ENCODE data around the gene CNOT2.

Gene CNOT2

GRCh38 chr12:70307868-70308267 is 64.6 kb downstream of the CNOT2 start:
- DNase-seq, result no peak

- no peak for DNase-seq
Observed at GRCh38 chr12:70309348-70309747, 66.1 kb downstream of the CNOT2 start.

- no peak for DNase-seq
Observed at GRCh38 chr12:70314145-70314544, 70.9 kb downstream of the CNOT2 start.

- DNase-seq, result no peak
Observed at GRCh38 chr12:70317781-70318180, 74.5 kb downstream of the CNOT2 start.

- no peak for DNase-seq
Observed at GRCh38 chr12:70319605-70320004, 76.4 kb downstream of the CNOT2 start.

GRCh38 chr12:70321191-70321590 is 78.0 kb downstream of the CNOT2 start:
- DNase-seq, result no peak

- no peak for DNase-seq
Observed at GRCh38 chr12:70327541-70327940, 84.3 kb downstream of the CNOT2 start.

- no peak for DNase-seq
Observed at GRCh38 chr12:70329728-70330127, 86.5 kb downstream of the CNOT2 start.

- DNase-seq, result no peak
Observed at GRCh38 chr12:70330158-70330557, 86.9 kb downstream of the CNOT2 start.

GRCh38 chr12:70332236-70332635 is 89.0 kb downstream of the CNOT2 start:
- no peak for DNase-seq

- DNase-seq, result no peak
Observed at GRCh38 chr12:70334742-70335141, 91.5 kb downstream of the CNOT2 start.

GRCh38 chr12:70338531-70338930 is 95.3 kb downstream of the CNOT2 start:
- DNase-seq, result no peak

- no peak for DNase-seq
Observed at GRCh38 chr12:70351076-70351475, 107.8 kb downstream of the CNOT2 start.

GRCh38 chr12:70353780-70354660 is 110.8 kb downstream of the CNOT2 start:
- DNase-seq, result no peak

- no peak for DNase-seq
Observed at GRCh38 chr12:70354787-70355186, 111.6 kb downstream of the CNOT2 start.

- no peak for DNase-seq
Observed at GRCh38 chr12:70355972-70356371, 112.7 kb downstream of the CNOT2 start.

GRCh38 chr12:70359458-70360197 is 116.4 kb downstream of the CNOT2 start:
- DNase-seq, result no peak

GRCh38 chr12:70360218-70360617 is 117.0 kb downstream of the CNOT2 start:
- no peak for DNase-seq

- no peak for DNase-seq
Observed at GRCh38 chr12:70364695-70365397, 121.6 kb downstream of the CNOT2 start.

GRCh38 chr12:70365398-70365647 is 122.1 kb downstream of the CNOT2 start:
- no peak for DNase-seq

GRCh38 chr12:70365648-70366518 is 122.7 kb downstream of the CNOT2 start, which contains the start of gene KCNMB4:
TSS of gene KCNMB4 (plus strand) at chr12:70366290. CDS start at chr12:70366735, 445 bp downstream.
- DNase-seq, result peak; percentile 85

GRCh38 chr12:70366581-70367257 is 123.5 kb downstream of the CNOT2 start:
- peak; percentile 66 for DNase-seq

All from NCI-H2227 treated with DMSO at 0.1 percent for 48 hours (cell line).